ENCODE results near the gene MYO15B.

MYO15B gene

DNA sequence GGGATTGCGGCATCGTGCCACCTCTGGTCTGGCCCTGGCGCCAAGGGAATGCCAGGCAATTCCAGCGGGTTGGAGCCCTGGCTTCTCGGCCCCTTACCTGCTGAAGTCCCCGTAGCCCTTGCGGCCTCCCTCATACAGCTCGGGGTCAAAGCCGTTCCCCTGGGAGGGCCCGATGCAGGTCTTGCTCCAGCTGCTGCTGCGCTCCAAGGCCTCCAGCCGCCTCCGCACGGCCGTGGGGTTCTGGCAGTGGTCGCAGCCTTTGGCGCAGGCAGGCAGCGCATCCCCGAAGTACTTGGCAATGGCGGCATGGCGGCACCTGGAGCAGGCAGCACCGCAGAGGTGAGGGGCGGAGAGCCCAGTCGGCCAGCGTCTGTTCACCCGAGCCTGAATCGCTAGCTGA, 43.8 kb downstream of the MYO15B start:
- no peaks in the 10 kb centered on the region for H3K9me3 ChIP-seq (replicated peaks; ENCODE audit: insufficient read depth, low read length)
- no peak overlapping the region for H3K4me2 ChIP-seq (ENCODE audit: low read depth, low read length)
- H3F3A ChIP-seq (ENCODE audit: insufficient read depth, low read length), result no peaks in the 10 kb centered on the region
- no peaks in the 10 kb centered on the region for H3K9me2 ChIP-seq (replicated peaks; ENCODE audit: insufficient read depth, low read length)
- H3K27me3 ChIP-seq (replicated peaks; ENCODE audit: insufficient read depth, low read length), result no peaks in the 10 kb centered on the region
- H3K27ac ChIP-seq (ENCODE audit: low read length), result no peak overlapping the region
- no peak overlapping the region for H3K9ac ChIP-seq (ENCODE audit: low read length)
- no peak for DNase-seq
- no peaks in the 10 kb centered on the region for H3K36me3 ChIP-seq (replicated peaks; ENCODE audit: insufficient read depth, low read length)
- H3K4me3 ChIP-seq (ENCODE audit: low read length), result no peak overlapping the region
- H4K20me1 ChIP-seq (ENCODE audit: insufficient read depth, low read length), result no peaks in the 10 kb centered on the region
- no peak for TF ChIP-seq EZH2phosphoT487 (IDR thresholded peaks at IDR 0.05; ENCODE audit: low read length)
- no peak for TF ChIP-seq EZH2 (optimal IDR thresholded peaks at IDR 0.05; ENCODE audit: low read depth, low read length)
- no peak for TF ChIP-seq CTCF (IDR thresholded peaks at IDR 0.05; ENCODE audit: low read length)
- no peak overlapping the region for H2AFZ ChIP-seq (ENCODE audit: low read length)
- no peaks in the 10 kb centered on the region for H3K79me2 ChIP-seq (ENCODE audit: low read length)
- H3K4me1 ChIP-seq (ENCODE audit: low read length), result peaks cover 13% of the 10 kb centered on the region

GRCh38 chr17:75632428-75632827, 44.8 kb downstream of the MYO15B start:
- Histone ChIP-seq H3K9ac (ENCODE audit: low read length) (no peak overlapping the region), H3K36me3 (replicated peaks; ENCODE audit: insufficient read depth, low read length) (no peaks in the 10 kb centered on the region), H3K27ac (ENCODE audit: low read length) (no peak overlapping the region), H3F3A (ENCODE audit: insufficient read depth, low read length) (no peaks in the 10 kb centered on the region), H3K4me3 (ENCODE audit: low read length) (no peak overlapping the region), H3K4me1 (ENCODE audit: low read length) (peaks cover 13% of the 10 kb centered on the region), H4K20me1 (ENCODE audit: insufficient read depth, low read length) (no peaks in the 10 kb centered on the region), H3K9me2 (replicated peaks; ENCODE audit: insufficient read depth, low read length) (no peaks in the 10 kb centered on the region), H3K9me3 (replicated peaks; ENCODE audit: insufficient read depth, low read length) (no peaks in the 10 kb centered on the region), H2AFZ (ENCODE audit: low read length) (no peak overlapping the region), H3K4me2 (ENCODE audit: low read depth, low read length) (no peak overlapping the region), H3K79me2 (ENCODE audit: low read length) (no peaks in the 10 kb centered on the region), H3K27me3 (replicated peaks; ENCODE audit: insufficient read depth, low read length) (no peaks in the 10 kb centered on the region)
- TF ChIP-seq EZH2 (optimal IDR thresholded peaks at IDR 0.05; ENCODE audit: low read depth, low read length), result no peak
- no peak for DNase-seq

- H3K4me1 ChIP-seq (ENCODE audit: low read length), result peaks cover 13% of the 10 kb centered on the region
- H3K27ac ChIP-seq (ENCODE audit: low read length), result peak within 1 kb of the TSS; percentile 62; the same call in 1 of the 2 replicates
- no peaks in the 10 kb centered on the region for H3K27me3 ChIP-seq (replicated peaks; ENCODE audit: insufficient read depth, low read length)
- H3K4me3 ChIP-seq (ENCODE audit: low read length), result no peak within 1 kb of the TSS
- no peaks in the 10 kb centered on the region for H3F3A ChIP-seq (ENCODE audit: insufficient read depth, low read length)
- TF ChIP-seq EZH2phosphoT487 (IDR thresholded peaks at IDR 0.05; ENCODE audit: low read length) (no peak), CTCF (IDR thresholded peaks at IDR 0.05; ENCODE audit: low read length) (peak; percentile 94)
- no peaks in the 10 kb centered on the region for H3K79me2 ChIP-seq (ENCODE audit: low read length)
- peak; percentile 66 for DNase-seq
- H2AFZ ChIP-seq (ENCODE audit: low read length), result peak within 1 kb of the TSS; percentile 59
- H3K9ac ChIP-seq (ENCODE audit: low read length), result peak within 1 kb of the TSS; percentile 49
- H3K9me2 ChIP-seq (replicated peaks; ENCODE audit: insufficient read depth, low read length), result no peaks in the 10 kb centered on the region
- H3K4me2 ChIP-seq (ENCODE audit: low read depth, low read length), result peak within 1 kb of the TSS; percentile 60; the same call in 1 of the 2 replicates
- no peaks in the 10 kb centered on the region for H3K36me3 ChIP-seq (replicated peaks; ENCODE audit: insufficient read depth, low read length)
- no peaks in the 10 kb centered on the region for H3K9me3 ChIP-seq (replicated peaks; ENCODE audit: insufficient read depth, low read length)
- no peaks in the 10 kb centered on the region for H4K20me1 ChIP-seq (ENCODE audit: insufficient read depth, low read length)
These were observed 45.4 kb downstream of the MYO15B start, which contains the start of gene SMIM5 for GRCh38 chr17:75632863-75633485. Gene SMIM5, plus strand, starts transcription at chr17:75633434. Its CDS starts 6,768 bp downstream, at chr17:75640202.

Data from MM.1S (cell line).